Fibroblast of skin of back (primary cell): ENCODE results near the gene CFAP92.
A peak's percentile ranks its signal among the peaks of the same experiment; 100 is the strongest.
"Not testable (repeated sequence)": the region's sequence is repeated elsewhere in the genome, so short reads cannot be mapped to it uniquely, and the experiment has no call there.

ENCODE experiments used
- DNase-seq: peaks from one replicate; pipeline ENCODE4 v3.0.0-alpha.2; 2013

CFAP92 gene

DNA sequence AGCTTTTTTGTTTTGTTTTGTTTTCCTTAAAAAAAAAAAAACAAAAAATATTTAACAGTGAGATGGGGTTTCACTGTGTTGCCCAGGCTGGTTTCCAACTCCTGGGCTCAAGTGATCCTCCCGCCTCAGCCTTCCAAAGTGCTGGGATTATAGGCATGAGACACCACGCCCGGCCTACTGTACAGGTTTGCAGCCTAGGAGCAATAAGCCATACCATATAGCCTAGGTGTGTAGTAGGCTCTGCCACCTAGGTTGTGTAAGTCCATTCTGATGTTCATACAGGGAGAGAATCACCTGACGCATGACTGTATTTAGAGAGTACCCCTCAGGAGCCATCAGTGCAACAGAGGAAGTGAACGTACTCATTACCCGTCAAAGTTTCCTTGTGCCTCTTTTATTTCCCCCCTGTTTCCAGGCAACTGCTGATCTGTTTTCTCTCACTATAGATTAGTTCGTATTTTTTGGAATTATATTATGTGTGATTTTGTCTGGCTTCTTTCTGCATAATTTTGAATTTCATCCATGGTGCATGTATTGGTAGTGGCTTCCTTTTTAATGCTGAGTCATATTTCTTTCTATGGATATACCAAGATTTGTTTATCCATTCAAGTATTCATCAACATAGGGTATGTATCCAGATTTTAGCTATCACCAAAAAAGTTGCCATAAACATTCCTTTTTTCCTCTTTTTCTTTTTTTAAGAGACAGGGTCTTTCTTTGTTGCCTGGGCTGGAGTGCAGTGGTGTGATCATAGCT, 104.6 kb downstream of the CFAP92 start:
- DNase-seq = no peak

DNA sequence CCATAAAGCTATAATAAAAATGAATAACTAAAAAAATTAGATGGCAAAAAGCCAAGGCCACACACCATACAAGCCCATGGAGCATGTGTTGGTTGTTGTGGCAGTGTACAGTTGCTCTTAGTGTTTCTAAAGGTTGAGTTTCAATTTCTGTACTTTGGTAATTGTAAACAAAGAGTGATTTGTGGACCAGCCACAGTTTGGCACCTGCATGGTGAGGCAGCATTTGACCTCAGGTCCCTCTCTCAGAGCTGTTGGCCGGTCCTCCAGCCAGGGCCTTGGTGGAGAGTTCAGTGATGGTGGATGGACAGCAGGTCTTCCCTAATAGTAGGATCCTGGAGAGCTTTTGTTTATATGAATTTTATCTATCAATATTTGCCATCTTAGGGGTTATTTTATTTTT, 108.9 kb downstream of the CFAP92 start:
- no peak for DNase-seq

GRCh38 chr3:128882719-128883118, 111.2 kb downstream of the CFAP92 start:
- no peak for DNase-seq

- no peak for DNase-seq
Measured at GRCh38 chr3:128881576-128881975, 112.3 kb downstream of the CFAP92 start.

DNA sequence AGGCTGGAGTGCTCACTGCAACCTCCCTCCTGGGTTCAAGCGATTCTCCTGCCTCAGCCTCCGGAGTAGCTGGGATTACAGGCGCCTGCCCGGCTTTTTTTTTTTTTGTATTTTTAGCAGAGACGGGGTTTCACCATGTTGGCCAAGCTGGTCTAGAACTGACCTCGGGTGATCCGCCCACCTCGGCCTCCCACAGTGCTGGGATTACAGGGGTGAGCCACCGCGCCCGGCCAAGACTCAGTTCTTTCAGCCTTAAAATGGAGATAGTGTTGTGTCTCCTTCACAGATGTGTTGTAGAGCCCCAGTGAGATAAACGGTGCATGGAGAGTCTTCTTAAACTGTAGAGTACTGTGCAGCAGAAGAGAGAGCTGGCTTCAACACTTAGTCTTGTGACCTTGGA, 113.4 kb downstream of the CFAP92 start:
- not testable (repeated sequence) for DNase-seq

DNA sequence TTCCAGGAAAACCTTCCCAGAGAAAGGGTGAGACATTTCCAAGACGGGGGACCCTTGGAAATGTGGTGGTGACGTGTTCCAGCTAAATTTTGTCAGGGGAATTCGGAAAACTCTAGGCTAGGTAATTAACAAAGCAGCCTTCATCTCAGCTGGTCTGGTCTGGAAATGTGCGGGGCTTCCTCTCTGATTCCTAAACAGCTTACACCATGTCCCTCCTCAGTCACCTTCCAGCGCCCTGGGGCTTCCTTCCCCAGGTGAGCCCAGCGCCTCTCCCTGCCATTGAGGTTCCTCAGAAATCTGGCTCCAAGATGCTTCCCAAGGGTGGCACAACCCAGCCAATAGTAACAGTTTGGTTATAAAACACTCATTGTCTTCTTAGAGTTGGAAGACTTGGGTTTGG, 113.9 kb downstream of the CFAP92 start:
- DNase-seq = no peak

DNA sequence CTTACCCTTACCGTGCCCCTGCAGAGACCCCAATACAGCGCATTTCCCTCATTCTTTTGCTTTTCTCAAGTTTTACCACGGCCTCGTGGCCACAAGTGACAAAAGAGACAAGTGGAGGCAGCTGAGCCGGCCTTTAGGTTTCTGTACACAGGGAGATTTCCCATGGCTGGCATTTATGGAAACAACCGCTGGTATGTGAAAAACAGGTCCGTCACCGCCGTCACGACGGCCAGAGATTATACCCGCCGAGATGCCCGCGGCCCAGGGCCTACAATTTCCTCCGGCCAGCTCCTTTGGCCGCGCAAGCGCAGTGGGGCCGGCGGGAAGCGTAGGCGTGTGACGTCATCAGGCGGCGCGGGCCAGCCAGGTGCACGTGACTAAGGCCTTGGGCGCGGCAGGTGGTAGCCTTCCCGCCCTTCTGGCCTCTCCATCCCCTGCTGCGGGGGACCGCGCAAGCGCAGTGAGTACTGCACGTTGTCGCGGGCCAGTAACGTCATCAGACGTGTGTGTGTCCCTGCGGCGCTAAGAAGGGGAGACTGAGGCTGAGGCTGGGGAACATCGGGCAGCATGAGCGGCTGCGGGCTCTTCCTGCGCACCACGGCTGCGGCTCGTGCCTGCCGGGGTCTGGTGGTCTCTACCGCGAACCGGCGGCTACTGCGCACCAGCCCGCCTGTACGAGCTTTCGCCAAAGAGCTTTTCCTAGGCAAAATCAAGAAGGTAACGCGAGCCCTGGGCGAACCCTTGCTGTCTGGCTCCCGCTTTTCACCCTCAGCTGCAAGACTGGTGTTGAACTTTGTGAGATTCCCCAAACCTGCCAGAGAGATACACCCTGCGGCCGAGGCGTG, 114.5 kb downstream of the CFAP92 start, which contains the start of gene ACAD9:
Gene ACAD9 (plus strand): TSS at position 496 of the 845 bp plus-strand sequence. CDS start 72 bp downstream, at position 568.
- peak; percentile 96 for DNase-seq

- peak; percentile 63 for DNase-seq
Measured at GRCh38 chr3:128878556-128879124, 115.2 kb downstream of the CFAP92 start.

DNA sequence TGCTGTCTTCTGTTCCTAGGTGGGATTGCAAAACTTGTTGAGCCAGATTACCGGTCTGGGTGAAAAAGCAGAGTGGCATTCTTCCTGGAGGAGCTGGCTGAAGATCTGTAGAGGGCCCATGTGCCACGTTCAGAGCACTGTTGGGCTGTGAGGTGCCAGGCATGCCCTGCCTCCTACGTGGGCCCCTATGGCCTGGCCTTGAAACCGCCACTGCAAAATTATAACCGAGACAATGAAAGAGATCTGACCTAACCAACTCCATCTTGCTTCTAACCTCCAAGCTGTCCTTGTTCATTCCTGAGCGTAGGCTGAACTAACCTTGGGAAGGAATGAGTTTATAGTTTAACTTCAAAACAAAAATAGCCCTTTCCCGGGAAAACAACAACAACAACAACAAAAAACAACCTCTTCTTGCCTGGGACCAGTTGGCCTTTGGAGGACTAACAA, 115.8 kb downstream of the CFAP92 start:
- DNase-seq = no peak

DNA sequence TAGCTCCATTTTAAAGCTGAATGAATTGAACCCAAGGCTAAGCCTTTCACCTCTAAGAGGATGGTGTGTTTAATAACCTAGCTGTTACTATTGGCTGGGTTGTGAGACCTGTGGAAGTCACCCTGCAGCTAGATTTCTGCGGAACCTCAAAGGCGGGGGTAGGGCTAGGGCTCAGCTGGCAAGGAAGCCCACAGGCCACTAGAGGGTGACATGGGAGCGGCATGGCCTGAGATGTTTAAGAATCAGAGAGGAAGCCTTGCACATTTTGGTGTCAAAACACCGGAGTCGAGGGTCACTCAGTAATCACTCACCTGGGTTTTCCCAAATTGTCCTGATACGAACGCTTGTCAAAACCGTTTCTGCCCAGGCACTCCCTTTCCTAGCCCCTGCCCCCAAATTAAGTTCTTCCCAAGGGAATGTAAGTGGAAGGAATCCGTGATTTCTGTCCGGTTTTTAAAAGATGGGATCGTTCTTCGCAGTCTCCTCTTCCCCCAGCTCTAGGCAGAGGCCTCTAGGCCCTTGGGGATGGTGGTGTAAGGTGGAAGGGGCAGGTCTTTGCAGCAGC, 118.2 kb downstream of the CFAP92 start:
- DNase-seq = peak; percentile 37

GRCh38 chr3:128874481-128875180, 119.2 kb downstream of the CFAP92 start:
- no peak for DNase-seq

GRCh38 chr3:128873244-128874022, 120.4 kb downstream of the CFAP92 start:
- DNase-seq = no peak

DNA sequence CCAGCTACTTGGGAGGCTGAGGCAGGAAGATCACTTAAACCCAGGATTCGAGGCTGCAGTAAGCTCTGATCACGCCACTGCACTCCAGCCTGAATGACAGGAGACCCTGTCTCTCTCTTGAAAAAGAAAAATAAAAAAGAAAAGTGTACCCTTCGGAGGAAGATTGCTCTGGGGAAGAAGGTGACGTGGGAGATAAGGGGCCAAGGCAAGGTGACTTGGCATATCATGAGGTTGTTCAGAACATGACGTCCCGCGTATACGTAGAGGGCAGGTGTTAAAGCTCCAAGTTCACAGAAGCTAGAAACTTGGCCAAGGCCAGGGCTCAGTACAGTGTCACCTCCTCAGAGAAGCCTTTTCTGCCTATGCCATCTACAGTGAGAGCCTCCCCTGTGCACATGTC, 121.1 kb downstream of the CFAP92 start:
- DNase-seq = no peak

DNA sequence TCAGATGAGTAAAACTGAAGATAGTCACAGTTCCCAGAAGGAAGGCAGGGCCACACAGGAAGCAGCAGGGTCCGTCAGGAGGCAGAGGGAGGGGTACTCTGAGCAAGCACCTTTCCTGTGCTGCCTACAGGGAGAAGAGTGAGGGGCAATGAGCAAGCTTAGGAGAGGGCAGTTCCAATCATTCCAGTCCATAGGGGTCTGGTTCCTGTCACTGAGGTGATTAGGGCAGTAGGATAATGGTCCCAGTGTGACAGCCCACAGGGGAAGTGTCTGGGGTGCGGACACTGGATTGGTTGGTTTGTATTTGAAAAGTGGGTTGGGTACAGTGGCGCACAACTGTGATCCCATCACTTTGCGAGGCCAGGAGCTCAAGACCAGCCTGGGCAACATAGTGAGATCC, 121.6 kb downstream of the CFAP92 start:
- DNase-seq = no peak

DNA sequence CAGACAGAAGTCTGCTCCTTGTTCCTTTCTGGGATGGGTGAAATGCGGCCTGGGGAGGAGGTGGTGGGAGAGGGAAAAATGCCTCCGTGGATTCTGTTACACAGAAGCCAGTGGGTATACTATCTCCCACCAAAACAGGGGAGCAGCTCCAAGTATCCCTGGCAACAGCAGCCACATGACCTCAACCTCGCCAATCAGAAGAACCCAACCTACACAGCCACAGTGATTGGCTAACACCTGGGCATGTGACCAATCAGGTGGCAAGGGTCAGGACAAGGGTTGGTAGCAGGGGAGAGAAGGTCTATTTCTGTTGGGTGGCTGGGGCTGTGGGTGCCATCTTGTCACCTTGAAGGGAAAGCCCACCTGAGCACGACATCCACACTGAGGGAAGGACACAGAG, 123.5 kb downstream of the CFAP92 start:
- DNase-seq = no peak

DNA sequence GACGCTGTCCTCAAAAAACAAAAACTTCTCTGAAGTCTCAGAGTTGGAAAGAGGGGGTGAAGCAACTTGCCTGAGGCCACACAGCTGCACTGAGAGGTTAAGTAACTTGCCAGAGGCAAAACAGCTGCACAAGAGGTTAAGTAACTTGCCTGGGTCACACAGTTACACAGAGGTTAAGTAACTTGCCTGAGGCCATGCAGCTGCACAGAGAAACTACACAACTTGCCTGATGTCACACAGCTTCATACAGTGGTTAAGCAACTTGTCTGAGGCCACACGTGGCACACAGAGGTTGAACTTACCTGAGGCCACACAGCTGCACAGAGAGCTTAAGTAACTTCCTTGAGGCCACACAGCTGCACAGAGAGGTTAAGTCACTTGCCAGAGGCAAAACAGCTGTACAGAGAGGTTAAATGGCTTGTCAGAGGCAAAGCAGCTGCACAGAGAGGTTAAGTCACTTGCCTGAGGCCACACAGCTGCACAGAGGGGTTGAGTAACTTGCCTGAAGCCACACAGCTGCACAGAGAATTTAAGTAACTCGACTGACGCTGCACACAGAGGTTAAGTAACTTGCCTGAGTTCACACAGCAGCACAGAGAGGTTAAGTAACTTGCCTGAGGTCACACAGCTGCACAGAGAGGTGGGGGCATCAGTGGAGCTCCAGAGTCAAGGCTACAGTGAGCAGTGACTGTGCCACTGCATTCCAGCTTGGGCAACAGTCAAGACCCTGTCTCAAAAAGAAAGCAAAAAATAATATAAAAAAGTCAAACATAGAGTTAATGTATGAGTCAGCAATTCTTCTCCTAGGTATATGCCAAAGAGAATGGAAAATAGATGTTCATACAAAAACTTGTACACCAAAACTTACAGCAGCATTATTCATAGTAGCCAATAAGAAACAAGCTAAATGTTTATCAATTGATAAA, 126.4 kb downstream of the CFAP92 start:
- no peak for DNase-seq

DNA sequence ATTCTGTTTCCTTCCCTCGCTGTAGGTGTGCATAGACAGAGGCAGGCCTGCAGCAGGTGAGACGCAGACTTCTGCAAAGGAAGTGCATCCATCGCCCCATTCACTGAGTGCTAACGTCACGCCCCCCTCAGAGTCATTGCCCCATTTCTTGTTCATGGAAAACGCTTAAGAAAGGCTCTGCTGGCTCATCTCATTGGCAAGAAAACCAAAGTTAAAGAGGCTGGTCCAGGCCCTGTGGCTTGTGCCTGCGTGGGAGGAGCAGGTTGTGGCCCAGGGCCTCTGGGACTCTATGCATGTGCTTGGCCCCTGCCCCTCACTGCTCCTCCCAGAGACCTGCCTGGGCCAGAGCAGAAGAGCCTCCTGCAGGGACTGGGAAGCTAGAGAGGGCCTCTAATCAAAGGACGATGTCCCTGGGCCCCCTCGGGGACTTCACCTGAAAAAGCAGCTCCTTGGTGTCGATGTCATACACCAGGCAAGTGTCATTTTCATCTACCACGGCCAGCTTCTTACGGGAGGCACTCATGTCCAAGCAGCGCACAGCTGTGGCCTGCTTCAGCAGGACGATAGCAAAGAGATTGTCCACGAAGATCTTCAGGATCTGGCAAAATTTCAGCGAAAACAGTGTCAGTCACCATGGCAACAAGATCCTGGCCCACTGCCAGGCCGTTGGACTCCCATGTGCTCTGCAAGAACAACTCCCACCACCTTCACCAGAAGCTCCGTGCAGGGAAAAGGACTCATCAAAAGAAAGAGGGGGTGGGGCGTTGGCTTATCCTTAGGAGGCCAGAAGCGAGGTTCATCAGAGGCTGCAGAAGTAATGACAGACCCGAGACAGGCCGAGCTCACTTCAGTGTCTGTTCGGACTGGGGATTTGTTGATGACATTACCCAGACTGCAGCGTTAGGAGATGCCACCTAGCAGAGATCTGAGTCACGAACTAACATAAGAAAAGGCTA, 128.7 kb downstream of the CFAP92 start:
- DNase-seq = not testable (repeated sequence)

DNA sequence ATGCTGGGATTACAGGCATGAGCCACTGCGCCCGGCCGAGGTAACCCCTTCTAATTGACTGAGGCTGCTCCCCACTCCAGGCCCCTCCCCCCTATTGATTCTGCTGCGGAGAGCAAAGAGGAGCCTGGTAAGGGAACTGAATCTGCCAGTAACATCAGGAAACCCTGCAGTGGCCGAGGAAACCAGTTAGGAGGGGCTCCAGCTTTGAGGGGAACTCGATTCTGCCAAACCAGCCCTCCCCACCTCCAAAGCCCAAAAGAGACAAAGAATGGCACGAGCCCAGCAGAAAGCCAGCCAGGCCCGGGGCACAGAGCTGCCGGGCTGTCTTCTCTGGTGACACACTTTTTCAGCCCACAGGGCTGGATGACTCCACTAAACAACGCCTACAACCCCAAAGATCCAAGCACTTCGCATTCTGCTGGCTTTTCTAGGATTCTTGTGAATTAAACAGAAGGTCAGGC, 129.5 kb downstream of the CFAP92 start:
- no peak for DNase-seq

- DNase-seq = no peak
Measured at GRCh38 chr3:128863560-128863959, 130.3 kb downstream of the CFAP92 start.
